Activated naive CD4-positive, alpha-beta T cell treated with anti-CD3 and anti-CD28 coated beads for 36 hours (primary cell): ENCODE measurements around the gene IP6K3. TPM values are rescaled to one million over a fixed set of nuclear protein-coding genes. Genes with fewer than 3 reads are reported as not detected.

Source experiments
- CTCF ChIA-PET: fragments of 350-600 bp; sonication (Branson Sonifier 250); formaldehyde crosslinking; loops from one replicate; lab custom pipeline; 2021; ENCODE audit warnings: antibody characterized with exemption; lab: Charles Lee
- DNase-seq: peaks from one replicate; pipeline ENCODE4 v3.0.0-alpha.2; 2020
- H3K27ac Mint-ChIP-seq: one replicate; pipeline ENCODE4 v1.8.0; 2021; ENCODE audit warnings: mild to moderate bottlenecking, mixed read lengths
- H3K27me3 Mint-ChIP-seq: one replicate; pipeline ENCODE4 v1.8.0; 2021; ENCODE audit warnings: low read depth, mixed read lengths
- H3K36me3 Mint-ChIP-seq: one replicate; pipeline ENCODE4 v1.8.0; 2021; ENCODE audit warnings: low read depth, mixed read lengths
- H3K4me1 Mint-ChIP-seq: one replicate; pipeline ENCODE4 v1.8.0; 2021; ENCODE audit warnings: low read depth, mixed read lengths
- H3K4me3 Mint-ChIP-seq: one replicate; pipeline ENCODE4 v1.8.0; 2021; ENCODE audit warnings: mild to moderate bottlenecking, moderate library complexity, mixed read lengths
- H3K9me3 Mint-ChIP-seq: one replicate; pipeline ENCODE4 v1.8.0; 2021; ENCODE audit warnings: mixed read lengths
- intact Hi-C: fragments of 100-400 bp; cut with micrococcal nuclease; formaldehyde crosslinking; loops from one replicate; pipeline ENCODE4 v1.15.1; 2023
- total RNA-seq, 2 experiments: library from RNA; stranded (reverse); gene quantifications; one replicate each; pipeline ENCODE4 v1.2.3, GENCODE V29; 2021

Gene IP6K3
- total RNA-seq, 2 experiments from 2014 or later, result not detected

DNA sequence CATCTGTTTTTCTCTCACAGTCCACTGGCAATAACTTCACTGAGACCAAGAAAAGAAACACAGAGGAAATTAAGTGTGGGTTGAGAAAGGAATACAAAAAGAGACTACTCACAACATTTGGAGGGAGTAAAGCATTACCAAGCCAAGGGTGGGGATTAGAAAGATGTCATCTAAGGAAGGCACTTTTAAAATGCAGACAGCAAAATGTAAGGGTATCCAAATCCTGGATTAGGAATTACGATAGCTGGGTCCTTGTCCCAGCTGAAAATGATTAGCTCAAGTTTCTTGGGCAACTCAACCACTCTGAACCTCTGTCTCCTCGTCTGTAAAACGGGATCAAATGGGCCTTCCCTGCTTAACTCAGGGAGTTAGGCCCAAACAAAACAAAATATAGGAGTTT lies 40.0 kb upstream of the IP6K3 start:
- intact Hi-C loops, result loop anchor here (5.0 to 10.0 kb wide), 2 partner anchors 126 to 908 kb away; partner anchors contain the start of gene ILRUN
- no peaks in the 10 kb centered on the region for H3K27me3 Mint-ChIP-seq
- H3K4me1 Mint-ChIP-seq, result peaks cover 50% of the 10 kb centered on the region
- DNase-seq, result no peak
- H3K27ac Mint-ChIP-seq, result peak overlapping the region; percentile 56
- CTCF ChIA-PET, result interaction anchor here (0.6 to 1.8 kb wide), 4 partner anchors 12 to 970 kb away, joined by 3 to 7 read pairs (median 4); partner anchors contain the start of gene UQCC2
- H3K36me3 Mint-ChIP-seq, result peaks cover 26% of the 10 kb centered on the region
- H3K9me3 Mint-ChIP-seq, result no peaks in the 10 kb centered on the region
- no peak overlapping the region for H3K4me3 Mint-ChIP-seq

DNA sequence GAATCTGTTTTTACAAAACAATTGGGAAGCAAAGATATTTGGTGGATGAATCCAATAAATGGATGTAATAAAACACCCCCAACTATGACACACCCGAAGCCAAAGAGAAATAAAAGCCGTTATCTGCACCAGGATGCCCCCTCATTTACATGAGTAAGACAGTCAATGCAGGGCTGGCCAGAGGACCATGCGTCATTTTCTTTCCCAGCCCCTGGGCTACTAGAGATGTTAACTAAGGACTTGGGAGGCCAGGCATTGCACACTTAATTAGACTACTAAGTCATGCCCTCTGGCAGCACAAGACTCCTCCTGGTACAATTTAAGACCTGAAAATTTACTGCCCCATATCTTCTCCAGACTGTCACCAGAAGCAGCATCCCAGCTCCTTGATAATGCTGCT lies 39.1 kb upstream of the IP6K3 start:
- CTCF ChIA-PET, result interaction anchor here (1.3 to 1.7 kb wide), 2 partner anchors 11 to 14 kb away, joined by 3 to 5 read pairs; no protein-coding TSS in a partner anchor
- peaks cover 50% of the 10 kb centered on the region for H3K4me1 Mint-ChIP-seq
- intact Hi-C loops, result loop anchor here (5.0 to 10.0 kb wide), 2 partner anchors 127 to 909 kb away; partner anchors contain the start of gene ILRUN
- H3K9me3 Mint-ChIP-seq, result no peaks in the 10 kb centered on the region
- H3K27me3 Mint-ChIP-seq, result no peaks in the 10 kb centered on the region
- no peak overlapping the region for H3K27ac Mint-ChIP-seq
- peaks cover 26% of the 10 kb centered on the region for H3K36me3 Mint-ChIP-seq
- H3K4me3 Mint-ChIP-seq, result no peak overlapping the region
- DNase-seq, result no peak

DNA sequence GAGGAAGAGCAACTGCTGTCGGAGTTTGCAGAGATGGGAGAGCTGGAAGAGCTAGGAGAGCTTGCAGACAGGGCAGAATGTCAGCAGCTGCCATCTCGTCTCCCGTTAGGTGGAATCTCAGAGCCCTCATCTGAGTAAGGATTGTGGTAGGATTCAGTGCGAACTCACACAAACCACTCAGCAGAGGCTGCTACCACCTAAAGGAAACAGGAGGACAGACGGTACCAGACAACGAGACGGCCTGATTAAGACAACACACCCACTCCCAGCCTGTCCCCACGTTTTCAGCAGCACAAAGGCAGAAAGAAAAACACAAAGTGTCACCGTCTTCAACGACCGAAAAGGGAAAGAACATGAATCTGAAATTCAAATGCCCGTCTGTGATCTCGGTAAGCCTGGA lies 38.1 kb upstream of the IP6K3 start:
- peaks cover 34% of the 10 kb centered on the region for H3K36me3 Mint-ChIP-seq
- no peak overlapping the region for H3K27ac Mint-ChIP-seq
- no peaks in the 10 kb centered on the region for H3K9me3 Mint-ChIP-seq
- no peak for DNase-seq
- intact Hi-C loops, result loop anchor here (5.0 to 10.0 kb wide), 2 partner anchors 128 to 910 kb away; partner anchors contain the start of gene ILRUN
- H3K4me1 Mint-ChIP-seq, result peaks cover 49% of the 10 kb centered on the region
- CTCF ChIA-PET, result interaction anchor here (1.7 kb wide), 1 partner anchor 13 kb away, joined by 5 read pairs; no protein-coding TSS in a partner anchor
- H3K4me3 Mint-ChIP-seq, result no peak overlapping the region
- H3K27me3 Mint-ChIP-seq, result no peaks in the 10 kb centered on the region

DNA sequence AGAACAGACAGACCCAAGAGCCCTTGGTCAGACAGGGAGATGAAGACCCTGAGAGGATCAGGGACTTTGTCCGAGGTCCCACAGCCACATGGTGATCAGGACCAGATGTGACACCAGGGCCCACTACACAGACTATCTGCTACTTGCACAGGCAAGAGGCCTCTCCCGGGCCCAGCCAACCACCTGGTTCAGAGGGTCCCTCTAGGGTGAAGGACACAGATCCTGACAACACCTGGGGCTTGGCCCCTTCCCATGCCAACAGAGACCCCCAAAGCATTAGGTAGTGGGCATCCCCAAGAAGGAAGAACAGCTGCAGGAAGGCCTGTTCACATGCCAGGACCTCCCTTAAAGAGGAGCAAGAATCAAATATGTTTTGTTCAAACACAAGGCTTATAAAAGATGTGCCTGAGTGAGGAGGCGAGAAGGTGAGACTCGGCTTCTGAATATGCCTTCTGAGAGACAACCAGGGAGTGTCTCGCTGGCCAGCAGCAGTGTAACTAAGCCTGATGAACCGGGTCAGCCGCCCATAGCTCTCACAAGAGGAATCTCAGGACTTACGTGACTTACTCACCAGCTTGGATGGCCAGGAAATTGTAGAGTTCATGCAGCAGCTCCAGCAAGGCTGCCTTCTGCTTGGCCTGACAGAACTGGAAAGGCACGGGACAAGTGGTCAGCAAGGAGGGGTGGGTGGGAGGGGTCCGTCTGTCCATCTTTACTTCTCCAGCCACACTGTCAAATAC lies 37.2 kb upstream of the IP6K3 start:
- H3K4me3 Mint-ChIP-seq, result no peak overlapping the region
- no peaks in the 10 kb centered on the region for H3K27me3 Mint-ChIP-seq
- H3K4me1 Mint-ChIP-seq, result peaks cover 46% of the 10 kb centered on the region
- DNase-seq, result no peak
- intact Hi-C loops, result loop anchor here (10.0 kb wide), 1 partner anchor 911 kb away; the partner anchor contains the start of gene ILRUN
- CTCF ChIA-PET, result no interaction called here
- peaks cover 40% of the 10 kb centered on the region for H3K36me3 Mint-ChIP-seq
- H3K9me3 Mint-ChIP-seq, result no peaks in the 10 kb centered on the region
- H3K27ac Mint-ChIP-seq, result no peak overlapping the region

DNA sequence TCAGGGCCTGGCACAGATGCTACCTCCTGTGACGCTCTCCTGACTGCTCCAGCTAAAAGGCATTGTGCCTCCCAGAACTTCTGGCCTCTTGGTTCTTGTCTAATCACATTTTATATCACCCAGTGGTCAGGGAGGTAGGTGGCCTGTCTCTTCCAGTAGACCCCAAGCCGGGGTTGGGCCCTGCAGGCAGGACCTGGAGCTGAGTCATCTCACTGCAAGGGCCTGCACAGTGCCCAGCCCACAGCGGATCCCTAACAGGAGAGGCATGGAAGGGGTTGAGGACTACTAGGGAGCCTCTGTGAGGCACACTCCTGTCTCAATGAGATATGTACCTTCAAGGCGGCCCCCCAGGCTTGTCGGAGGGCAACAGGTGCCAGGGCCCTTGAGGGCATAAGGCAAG lies 35.9 kb upstream of the IP6K3 start:
- peaks cover 46% of the 10 kb centered on the region for H3K36me3 Mint-ChIP-seq
- no peak overlapping the region for H3K4me3 Mint-ChIP-seq
- intact Hi-C loops, result loop anchor here (10.0 kb wide), 1 partner anchor 912 kb away; the partner anchor contains the start of gene ILRUN

DNA sequence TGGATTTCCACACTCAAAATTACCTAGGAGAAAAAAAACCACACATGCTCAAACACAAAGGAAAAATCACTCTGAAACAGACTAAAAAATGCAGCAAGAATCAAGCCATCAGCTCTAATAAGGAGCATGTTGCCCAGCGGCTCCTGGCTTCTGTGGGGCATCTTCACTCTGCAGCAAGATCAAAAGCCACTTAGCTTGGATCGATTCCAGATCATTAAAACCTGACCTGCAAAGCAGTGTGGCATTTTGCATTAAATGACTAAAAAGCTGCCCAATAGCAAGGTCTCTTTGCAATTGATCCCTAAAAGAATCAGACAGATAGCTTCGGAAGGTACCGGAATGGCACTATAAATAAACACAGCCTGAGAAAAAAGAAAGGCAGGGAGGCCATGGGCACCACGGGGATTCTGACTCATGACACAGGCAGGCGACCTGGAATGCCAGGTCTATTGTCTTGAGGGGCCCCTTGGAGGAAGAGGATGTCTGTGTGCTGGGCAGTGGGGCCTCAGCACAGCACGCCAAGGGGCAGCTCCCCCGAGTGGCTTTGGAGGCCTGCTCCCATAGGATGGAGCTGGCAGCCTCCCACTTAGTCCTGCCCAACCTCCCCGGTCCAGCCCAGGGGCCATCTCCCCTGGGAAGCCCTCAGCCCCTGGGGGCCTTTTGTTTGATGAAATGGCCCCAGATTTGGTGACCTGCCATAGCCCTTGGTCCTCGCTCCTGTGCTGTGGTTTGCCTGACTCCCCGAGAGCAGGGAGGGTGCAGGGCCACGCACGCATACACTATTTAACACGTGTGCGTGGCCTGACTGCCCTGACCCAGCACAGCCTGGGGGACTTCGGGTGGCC lies 34.6 kb upstream of the IP6K3 start:
- DNase-seq, result no peak
- intact Hi-C loops, result loop anchor here (10.0 kb wide), 1 partner anchor 913 kb away; the partner anchor contains the start of gene ILRUN
- Mint-ChIP-seq H3K27ac (no peak overlapping the region), H3K4me1 (peaks cover 31% of the 10 kb centered on the region), H3K9me3 (no peaks in the 10 kb centered on the region), H3K4me3 (no peak overlapping the region), H3K27me3 (no peaks in the 10 kb centered on the region), H3K36me3 (peaks cover 52% of the 10 kb centered on the region)
- CTCF ChIA-PET, result interaction anchor here (0.7 kb wide), 1 partner anchor 10 kb away, joined by 3 read pairs; no protein-coding TSS in a partner anchor

More for the DNA sequence above, 35.9 kb upstream of the IP6K3 start:
- no peak for DNase-seq
- CTCF ChIA-PET, result no interaction called here
- no peaks in the 10 kb centered on the region for H3K27me3 Mint-ChIP-seq
- H3K27ac Mint-ChIP-seq, result peak overlapping the region; percentile 10
- peaks cover 43% of the 10 kb centered on the region for H3K4me1 Mint-ChIP-seq
- H3K9me3 Mint-ChIP-seq, result no peaks in the 10 kb centered on the region

DNA sequence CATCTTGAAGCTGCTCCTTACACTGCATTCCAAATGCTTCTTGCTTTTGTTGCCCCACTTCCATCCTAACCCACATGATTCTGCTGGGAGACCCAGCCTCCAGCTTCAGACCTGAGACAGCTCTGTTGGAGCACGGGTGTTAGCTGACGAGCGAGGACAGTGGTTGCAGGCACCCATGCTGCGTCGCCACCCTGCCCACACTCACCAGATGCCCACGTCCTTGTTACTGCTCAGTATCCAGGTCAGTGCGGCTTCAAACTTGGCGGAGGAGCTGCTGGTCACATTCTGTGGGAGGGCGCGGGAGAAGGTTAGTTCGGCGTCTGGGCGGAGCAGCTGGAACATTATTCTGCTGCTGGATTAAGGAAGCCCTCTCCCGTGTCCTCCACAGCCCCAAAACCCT lies 33.2 kb upstream of the IP6K3 start:
- no peaks in the 10 kb centered on the region for H3K9me3 Mint-ChIP-seq
- DNase-seq, result no peak
- H3K4me3 Mint-ChIP-seq, result no peak overlapping the region
- CTCF ChIA-PET, result interaction anchor here (1.0 to 1.2 kb wide), 3 partner anchors 9 to 248 kb away, joined by 3 read pairs; no protein-coding TSS in a partner anchor
- intact Hi-C loops, result loop anchor here (10.0 kb wide), 1 partner anchor 915 kb away; the partner anchor contains the start of gene ILRUN
- H3K27me3 Mint-ChIP-seq, result no peaks in the 10 kb centered on the region
- H3K36me3 Mint-ChIP-seq, result peaks cover 53% of the 10 kb centered on the region
- no peak overlapping the region for H3K27ac Mint-ChIP-seq
- H3K4me1 Mint-ChIP-seq, result peaks cover 16% of the 10 kb centered on the region

DNA sequence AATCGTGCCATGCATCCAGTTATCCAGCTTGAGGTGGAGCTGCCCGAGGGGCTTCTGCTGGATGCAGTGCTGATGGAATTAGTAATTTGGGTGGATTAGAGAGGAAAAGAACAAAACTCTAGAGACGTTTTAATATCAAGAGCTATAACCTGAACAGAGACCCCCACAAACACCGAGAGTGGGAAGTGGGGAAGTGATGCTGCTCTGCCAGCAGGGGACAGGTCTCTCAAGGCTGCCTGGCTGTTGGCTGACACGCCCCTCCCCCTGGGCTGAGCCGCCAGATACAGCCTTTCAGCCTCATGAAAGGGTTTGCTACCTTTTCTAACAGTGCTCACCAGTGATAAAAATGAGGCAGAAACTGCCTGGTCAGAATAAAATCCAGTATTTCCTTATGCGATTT lies 32.6 kb upstream of the IP6K3 start:
- DNase-seq, result no peak
- H3K27me3 Mint-ChIP-seq, result no peaks in the 10 kb centered on the region
- intact Hi-C loops, result no loop called here
- H3K9me3 Mint-ChIP-seq, result no peaks in the 10 kb centered on the region
- H3K4me3 Mint-ChIP-seq, result no peak overlapping the region
- peaks cover 11% of the 10 kb centered on the region for H3K4me1 Mint-ChIP-seq
- peaks cover 55% of the 10 kb centered on the region for H3K36me3 Mint-ChIP-seq
- CTCF ChIA-PET, result interaction anchor here (1.0 to 1.2 kb wide), 3 partner anchors 8 to 249 kb away, joined by 3 read pairs; no protein-coding TSS in a partner anchor
- no peak overlapping the region for H3K27ac Mint-ChIP-seq

DNA sequence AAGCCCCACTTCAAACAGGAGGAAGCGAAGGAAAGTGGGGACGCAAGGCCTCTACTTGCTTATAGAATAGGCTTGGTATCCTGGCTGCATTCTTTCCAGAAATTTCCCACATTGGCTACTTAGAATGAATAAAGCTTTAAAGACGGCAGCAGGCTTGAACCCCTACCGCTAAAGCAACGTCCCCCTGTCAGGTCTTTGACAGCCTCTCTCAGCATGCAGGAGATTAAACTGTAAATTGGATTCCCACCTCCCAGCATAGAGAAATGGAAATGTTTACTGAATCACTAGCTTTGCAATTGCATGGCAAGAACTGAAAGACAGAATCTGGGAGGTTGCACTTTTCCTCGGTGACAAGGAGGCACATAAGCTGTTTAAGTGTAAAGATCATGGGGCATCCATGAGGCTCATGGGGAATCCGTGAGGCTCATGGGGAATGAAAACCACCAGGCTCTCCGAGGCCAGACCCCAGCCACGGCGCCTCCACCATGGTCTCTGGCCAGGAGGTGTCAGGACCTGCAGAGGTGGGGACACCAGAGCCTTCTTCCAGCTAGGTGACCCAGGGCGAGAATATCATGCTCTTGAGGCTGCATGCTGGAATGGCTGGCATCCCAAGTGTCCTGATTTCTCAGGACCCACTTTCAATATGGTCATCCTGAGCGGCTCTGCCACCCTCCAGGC lies 31.9 kb upstream of the IP6K3 start:
- intact Hi-C loops, result no loop called here
- CTCF ChIA-PET, result interaction anchor here (1.0 kb wide), 1 partner anchor 249 kb away, joined by 3 read pairs; no protein-coding TSS in a partner anchor
- no peak overlapping the region for H3K4me3 Mint-ChIP-seq
- H3K36me3 Mint-ChIP-seq, result peaks cover 48% of the 10 kb centered on the region
- H3K4me1 Mint-ChIP-seq, result peaks cover 5% of the 10 kb centered on the region
- no peak overlapping the region for H3K27ac Mint-ChIP-seq
- H3K27me3 Mint-ChIP-seq, result no peaks in the 10 kb centered on the region
- H3K9me3 Mint-ChIP-seq, result no peaks in the 10 kb centered on the region
- DNase-seq, result no peak

DNA sequence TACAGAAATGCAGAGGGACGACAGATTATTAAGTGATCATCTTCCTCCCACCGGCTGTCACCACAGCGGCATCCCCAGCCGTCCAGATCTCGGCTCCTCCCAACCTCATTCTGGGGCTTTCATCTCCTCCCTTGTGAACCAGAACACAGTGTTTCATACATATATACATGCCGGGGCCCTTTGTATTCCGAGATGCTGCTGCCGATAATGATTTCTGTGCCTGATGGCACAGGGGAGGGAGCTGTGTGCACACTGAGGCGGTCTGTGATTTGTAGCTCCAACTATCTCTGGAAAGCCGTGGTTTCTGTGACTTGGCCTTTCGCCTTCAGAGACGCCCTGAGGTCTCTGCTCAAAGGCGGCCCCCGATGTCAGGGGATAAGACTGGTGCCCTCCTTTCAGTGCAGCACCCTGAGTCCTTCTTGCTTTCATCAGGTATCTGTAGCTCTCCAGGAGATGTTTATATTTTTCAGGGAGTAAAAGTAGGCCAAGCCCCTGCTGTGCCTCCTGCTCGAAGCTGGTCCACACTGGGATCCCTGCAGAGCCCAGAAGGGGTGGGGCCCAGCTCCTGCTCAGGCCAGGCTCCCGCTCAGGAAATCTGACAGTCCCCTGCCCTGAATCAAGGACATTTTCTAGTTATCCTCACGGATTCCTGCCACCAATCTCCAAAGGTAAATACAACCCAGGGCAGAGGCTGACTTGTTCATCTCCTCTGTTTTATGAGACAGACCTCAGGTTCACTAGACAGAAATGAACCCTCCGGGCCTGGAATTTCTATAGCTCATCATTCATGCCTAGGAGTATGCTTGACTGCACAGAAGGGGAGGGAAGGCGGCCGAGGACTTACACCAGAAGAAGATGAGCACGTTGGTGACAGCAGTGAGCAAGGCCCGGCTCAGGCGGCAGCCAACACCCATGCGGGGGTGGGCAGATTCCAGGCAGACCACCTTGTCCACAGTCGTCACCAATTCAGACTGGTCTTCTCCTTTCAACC lies 31.0 kb upstream of the IP6K3 start:
- Mint-ChIP-seq H3K36me3 (peaks cover 46% of the 10 kb centered on the region), H3K9me3 (no peaks in the 10 kb centered on the region)

More for the DNA sequence above, 31.0 kb upstream of the IP6K3 start:
- Mint-ChIP-seq H3K4me1 (peaks cover 5% of the 10 kb centered on the region), H3K27ac (no peak overlapping the region), H3K4me3 (no peak overlapping the region), H3K27me3 (no peaks in the 10 kb centered on the region)
- CTCF ChIA-PET, result interaction anchor here (1.2 to 2.1 kb wide), 2 partner anchors 10 to 16 kb away, joined by 3 to 6 read pairs; no protein-coding TSS in a partner anchor
- intact Hi-C loops, result no loop called here
- DNase-seq, result no peak
